Stimulated activated naive CD4-positive, alpha-beta T cell treated with Interleukin-2 at 50 U/mL for 16 hours (primary cell): ENCODE data around the gene NR4A3.
"Not testable (repeated sequence)": the region's sequence is repeated elsewhere in the genome, so short reads cannot be mapped to it uniquely, and the experiment has no call there.

Source experiments
- DNase-seq: peaks from one replicate; lab custom pipeline; 2025; lab: John Stamatoyannopoulos, UW

The NR4A3 gene

DNA sequence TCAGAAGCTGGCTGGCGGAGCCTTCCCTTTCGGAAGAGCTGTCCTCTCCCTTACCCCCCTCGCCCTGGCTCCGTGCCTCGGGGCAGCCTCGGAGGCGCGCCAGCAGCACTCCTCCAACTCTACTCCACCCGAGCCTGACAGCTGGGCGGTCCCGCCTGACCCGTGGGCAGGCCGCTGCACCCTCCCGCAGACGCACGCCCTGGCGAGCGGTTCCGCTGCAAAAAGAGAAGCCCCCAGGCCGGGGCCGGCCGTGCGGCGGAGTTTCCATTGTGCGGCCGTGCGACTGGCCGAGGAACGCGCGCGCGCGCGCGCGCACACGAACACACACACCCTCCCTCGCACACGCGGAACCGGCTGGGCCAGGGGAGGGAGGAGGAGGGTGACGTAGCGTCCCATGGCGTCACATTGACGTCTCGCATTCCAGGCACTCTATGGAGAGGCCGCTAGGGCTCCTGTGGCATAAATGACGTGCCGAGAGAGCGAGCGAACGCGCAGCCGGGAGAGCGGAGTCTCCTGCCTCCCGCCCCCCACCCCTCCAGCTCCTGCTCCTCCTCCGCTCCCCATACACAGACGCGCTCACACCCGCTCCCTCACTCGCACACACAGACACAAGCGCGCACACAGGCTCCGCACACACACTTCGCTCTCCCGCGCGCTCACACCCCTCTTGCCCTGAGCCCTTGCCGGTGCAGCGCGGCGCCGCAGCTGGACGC is at the start of gene NR4A3:
Gene NR4A3, plus strand, starts transcription at position 490 of the 713 bp plus-strand sequence. CDS start 6,158 bp downstream, outside the sequence.
- peak; percentile 80 for DNase-seq

DNA sequence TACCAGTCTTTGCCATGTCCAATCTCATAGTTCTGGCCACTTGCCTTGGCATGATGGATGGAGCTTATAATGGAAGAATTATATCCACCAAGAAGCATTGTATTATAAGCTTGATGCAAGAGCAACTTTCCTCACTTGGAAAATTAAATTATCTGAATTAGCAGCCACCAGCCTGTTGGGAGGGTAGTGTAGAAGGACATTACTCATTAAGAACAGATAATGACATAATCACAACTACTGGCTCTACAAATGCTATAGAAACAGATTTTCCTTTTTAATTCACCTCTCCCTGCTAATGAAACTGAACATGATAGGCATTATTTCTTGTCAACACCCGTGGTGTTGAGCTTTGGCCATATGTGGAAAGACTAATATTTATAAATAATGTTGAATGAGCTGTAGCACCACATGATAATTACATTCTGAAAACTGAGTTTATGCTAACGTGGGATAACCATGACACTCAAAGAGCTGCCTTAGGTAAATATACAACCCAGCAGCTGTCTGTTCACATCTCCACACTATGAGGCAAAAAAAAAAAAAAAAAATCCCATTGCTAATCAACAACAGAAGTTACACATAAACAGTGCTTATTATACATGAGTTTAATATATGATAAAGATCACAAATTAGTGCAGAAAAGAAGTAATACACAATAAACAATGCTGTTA is 48.1 kb upstream of the NR4A3 start:
- DNase-seq = no peak

DNA sequence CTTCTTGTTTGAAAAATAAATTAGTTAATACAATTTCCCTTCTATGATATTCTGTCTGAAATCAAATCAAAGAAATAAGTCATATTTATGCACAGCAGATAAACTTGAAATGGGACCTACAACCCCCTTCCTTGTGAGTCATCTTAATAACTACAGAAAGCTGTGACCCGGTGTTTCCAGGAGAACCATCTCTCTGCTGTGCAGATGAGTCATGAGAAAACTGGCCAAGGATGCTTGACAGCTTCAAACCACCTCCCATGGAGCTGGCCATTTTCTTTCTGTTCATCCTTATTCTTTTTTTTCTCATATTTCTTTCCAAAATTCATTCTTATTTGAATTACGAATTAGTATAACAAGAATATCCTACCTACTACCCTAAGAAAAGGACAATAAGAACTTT is 43.4 kb upstream of the NR4A3 start:
- DNase-seq = no peak

DNA sequence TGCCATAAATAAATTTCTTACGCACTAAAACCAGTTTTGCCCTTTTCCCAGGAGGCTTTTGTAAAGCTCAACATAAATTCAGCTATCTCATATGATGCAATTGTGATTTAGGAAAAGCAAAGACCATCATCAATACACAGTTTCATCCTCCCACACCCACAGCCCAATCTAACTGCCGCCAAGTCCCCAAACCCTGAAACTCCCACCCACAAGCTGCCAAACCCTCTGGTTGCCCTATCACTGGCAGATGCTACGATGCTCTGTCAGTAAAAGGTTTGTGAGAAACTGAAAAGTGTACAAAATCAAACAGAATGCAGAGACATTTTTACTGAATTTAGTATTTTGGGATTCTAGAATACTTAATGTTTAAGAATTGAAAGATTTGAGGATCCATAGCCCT is 42.8 kb upstream of the NR4A3 start:
- no peak for DNase-seq

DNA sequence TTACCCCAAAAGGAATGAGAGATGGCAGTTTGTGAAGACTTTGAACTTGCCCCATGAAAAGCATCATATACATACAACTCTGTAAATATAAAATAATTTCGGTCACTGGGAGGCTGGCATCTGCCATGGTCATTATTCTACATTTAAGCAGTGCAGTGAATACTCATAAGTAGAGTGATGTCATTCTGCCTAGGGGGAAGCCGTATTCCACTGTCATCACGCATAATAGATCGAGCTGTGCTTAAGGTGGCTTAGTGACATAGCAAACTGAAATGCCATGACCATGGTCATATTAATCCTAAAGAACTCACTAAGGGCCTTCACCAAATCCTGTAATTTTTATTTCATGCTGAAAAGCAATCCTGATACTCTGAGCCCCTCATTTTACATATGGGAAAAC is 42.4 kb upstream of the NR4A3 start:
- no peak for DNase-seq

DNA sequence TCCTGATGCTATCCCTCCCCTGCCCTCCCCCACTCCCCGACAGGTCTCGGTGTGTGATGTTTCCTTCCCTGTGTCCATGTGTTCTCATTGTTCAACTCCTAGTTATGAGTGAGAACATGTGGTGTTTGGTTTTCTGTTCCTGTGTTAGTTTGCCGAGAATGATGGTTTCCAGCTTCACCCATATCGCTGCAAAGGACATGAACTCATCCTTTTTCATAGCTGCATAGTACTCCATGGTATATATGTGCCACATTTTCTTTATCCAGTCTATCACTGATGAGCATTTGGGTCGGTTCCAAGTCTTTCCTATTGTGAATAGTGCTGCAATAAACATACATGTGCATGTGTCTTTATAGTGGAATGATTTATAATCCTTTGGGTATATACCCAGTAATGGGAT is 39.3 kb upstream of the NR4A3 start:
- DNase-seq = not testable (repeated sequence)

DNA sequence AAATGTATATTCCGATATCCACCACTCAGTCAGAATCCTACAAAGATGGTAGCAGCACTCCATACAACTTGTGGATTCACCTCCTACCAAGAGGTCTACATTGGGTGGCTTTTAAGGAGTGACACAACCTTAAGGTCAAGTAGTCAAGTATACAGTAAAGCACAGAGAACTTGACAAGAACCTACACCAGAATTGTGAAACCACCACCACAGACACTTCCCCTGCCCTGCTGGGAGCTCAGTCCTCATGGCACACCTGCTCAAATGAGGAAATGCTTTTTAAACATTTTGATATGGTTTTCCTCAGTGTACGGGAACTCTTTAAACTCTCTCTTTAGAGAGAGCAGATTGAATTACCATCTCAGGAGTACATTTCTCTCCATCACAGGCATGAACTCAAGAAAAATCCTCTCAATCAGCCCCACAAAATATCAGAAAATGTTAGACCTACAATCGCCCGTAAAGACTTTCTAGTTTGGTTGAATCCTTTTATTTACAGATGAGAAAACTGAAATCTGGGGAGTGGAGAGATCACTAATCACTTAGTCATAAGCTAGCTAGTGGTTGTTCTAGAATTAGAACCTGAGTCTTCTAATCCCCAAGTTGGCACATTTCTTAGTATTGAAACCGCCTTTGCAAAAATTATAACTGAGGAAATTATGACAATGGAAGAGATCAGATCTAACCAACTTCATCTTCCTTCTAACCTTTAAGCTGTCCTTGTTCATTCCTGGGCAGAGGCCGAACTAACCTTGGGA is 38.5 kb upstream of the NR4A3 start:
- DNase-seq = no peak

DNA sequence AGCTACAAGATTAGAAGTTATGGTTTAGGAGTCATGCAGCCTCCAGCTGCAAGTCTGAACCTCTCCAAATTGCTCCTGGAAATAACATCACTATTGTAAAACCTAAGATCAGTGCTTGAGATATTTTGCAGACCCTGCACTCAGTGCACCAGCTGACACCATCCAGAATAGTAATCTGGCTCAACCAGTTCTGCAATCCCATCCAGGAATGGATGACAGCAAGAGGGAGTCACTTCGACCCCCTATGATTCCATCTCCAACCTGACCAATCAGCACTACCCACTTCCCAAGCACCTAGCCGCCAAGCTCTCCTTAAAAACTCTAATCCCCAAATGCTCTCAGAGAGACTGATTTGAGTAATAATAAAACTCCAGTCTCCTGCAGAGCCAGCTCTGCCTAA is 37.9 kb upstream of the NR4A3 start:
- no peak for DNase-seq

DNA sequence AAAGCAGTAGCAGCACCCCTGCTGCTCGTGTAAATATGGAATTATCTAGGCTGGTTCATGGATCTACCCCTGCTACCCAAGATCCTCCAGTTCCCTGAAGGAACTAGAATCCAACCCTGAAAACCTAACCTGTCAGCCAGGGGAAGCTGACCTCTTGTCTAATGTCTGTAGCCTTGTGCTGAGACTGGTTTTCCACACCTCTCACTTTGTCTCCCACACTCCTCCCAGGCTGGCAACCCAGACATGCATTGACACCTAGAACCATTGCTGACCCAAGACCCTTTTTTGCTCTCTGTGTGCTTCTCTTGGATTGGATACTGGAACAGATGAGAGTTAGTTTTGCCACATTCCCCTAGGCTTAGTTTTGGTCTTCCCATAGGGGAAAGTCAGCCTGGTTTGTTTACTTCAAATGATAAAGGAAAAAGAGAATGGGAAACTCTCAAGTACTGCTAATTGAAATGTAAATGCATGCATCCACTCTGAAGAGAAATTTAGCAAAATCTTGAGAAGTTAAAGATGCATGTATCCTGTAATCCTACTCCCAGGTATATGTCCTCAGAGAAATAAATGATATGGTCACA is 36.6 kb upstream of the NR4A3 start:
- no peak for DNase-seq

DNA sequence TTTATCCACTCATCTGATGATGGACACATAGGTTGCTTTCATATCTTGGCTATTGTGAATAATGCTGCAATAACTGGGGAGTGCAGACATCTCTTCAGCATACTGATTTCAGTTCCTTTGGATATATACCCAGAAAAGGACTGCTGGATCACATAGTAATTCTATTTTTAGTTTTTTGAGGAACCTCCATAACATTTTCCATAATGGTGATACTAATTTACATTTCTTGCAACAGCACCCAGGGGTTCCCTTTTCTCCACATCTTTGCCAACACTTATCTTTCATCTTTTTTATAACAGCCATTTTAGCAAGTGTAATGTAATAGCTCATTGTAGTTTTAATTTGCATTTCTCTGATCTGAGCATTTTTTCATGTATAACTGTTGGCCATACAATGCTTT is 34.1 kb upstream of the NR4A3 start:
- no peak for DNase-seq

DNA sequence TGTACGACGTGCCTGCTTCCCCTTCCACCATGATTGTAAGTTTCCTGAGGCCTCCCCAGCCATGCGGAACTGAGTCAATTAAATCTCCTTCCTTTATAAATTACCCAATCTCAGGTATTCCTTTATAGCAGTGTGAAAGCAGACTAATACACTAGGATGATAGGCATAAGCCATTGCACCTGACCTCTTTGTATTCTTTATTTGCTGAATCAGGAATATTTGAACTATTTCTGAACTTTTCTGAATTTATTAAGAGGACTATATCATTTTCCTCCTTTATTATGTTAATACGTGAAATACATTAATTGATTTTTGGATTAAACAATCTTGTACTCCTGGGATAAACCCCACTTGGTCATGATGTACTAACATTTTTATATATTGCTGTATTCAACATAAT is 28.2 kb upstream of the NR4A3 start:
- no peak for DNase-seq

DNA sequence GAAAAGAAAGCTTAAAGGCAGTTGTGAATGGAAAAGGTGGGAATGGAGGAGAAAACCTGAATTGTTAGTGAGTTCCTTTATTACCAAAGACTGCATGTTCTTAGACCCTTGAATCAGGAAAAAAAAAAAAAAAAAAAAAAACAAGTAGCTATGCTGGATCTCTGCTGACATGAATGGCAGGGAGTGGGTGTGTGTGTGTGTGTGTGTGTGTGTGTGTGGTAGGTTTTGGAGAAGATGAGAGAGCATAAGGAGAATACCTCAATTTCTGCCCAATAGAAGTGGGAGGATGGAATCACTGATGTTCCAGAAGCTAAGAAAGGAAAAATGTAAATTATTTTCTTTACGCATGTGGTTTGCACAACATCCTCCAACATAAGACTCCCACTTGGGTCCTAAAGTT is 25.5 kb upstream of the NR4A3 start:
- DNase-seq = no peak

DNA sequence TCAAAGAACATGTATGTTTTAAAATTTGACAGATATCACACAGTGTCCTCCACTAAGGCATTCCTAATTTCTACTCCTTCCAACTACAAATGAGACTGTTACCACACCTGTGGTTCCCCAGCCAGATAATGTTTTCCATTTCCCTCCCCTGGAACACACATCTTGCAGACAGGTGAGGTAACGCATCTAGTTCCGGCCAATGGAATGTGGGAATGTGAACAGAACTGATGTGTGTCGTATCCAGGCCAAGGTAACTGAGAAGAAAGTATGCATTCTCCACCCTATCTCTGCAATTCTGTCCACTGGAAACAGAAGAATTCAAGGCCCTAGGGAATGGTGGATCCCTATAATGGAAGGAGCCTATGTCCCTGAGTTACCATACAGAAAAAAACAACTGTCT is 19.9 kb upstream of the NR4A3 start:
- no peak for DNase-seq

DNA sequence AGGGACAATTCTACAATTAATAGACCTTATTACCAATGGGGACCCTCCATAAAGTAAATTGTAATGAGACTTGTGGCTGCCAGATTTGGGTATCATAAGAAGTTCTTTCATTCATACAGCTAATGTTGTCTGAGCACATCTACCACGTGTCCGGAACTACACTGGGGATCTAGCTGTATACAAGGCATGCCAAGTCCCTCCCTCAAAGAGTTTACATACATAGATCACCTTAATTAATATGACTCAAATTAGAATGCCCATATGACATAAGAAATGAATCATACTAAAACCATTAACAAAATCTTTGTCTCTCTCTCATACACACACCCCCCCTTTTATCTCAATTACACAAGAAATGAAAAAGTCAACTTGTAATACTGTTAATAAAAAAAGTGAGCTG is 18.0 kb upstream of the NR4A3 start:
- DNase-seq = no peak

DNA sequence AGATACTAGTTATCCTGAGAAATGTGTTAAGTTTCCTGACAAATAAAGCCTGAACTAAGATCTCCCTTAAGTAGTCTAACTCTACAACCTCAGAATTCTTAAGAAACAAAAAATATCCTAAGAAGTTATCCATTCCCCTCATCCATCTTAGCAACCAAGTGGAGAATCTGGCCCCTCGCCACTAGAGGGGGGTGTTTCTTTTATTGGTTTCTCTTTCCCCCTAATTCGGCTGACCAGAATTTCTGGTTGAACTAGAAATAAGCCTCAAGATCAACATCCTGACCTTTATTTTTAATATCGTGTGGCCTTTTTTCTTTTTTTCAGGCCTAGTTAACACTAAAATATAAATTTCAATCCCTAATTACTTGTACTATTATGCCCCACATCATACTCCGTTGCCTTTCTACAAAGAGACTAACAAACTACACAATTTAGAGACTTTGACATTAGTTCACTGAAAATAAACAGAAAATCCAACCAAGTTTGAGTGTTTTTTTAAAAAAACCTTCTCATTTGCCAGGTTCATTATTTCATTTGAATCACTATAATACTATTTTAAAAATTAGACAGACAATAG is 14.3 kb upstream of the NR4A3 start:
- peak; percentile 38 for DNase-seq

DNA sequence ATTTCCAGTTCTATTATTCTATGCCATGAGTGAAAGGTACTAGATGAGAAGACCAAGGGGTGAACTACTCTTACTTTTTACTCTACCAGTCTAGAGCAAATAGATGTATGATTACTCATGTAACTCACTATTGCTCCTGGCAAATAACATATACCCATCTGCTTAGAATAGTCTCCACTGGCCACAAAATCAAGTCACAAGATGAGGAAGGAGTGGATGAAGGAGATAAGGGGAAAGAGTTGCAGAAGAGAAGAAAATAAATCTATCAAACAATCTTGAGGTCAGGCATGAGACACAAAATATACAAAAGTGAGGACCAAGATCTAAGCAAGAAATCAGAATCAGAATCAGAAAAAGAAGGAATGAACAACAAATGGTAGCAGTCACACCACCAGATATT is 13.7 kb upstream of the NR4A3 start:
- no peak for DNase-seq

DNA sequence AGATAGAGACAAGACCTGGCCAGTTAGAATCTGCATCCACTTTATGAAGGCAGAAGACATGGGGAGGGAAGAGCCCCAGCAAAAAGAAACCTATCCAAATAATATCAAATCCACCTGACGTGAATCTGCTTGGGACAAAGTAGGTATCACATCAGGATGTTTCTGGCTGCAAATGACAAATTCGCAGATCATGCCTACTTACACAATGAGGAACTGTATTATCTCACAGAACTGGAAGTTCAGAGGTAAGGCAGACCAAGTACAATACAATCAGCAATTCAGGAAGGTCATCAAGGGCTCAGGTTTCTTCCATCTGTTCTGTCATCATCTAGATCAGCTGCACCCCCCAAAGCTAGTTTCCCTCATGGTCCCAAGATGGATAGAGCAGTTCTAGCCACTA is 13.2 kb upstream of the NR4A3 start:
- DNase-seq = no peak

DNA sequence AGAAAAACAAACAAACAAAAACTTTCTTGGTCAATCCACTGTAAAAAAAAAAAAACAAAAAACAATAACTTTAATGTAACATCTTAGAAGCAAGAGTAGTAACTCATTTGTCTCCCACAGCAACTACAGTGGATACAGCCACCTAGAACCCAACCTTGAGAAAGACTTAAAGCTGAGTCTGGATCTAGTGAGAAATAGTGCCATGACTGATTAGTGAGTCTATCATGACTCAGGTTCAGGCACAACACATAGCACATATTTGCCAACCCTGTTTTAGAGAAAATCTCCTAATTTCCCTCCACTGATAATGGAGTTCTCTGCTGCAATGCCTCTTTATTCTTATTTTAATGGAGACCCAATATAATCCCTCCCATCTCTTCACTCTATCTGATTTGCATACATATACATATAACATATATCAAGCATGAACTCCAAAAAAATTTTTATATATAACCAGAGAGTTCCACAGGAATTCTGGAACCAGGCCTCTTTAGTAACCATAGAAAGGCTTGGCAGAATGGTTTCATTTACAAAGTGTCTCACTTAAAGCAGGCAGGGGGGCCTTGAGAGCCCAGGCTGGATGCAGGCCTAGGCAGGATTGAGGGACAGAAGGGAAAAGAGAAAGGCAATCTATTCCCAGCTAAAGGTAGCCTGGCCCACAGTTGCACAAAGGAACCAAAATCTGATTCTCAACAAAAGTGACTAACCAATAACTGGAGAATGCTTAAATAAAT is 11.9 kb upstream of the NR4A3 start:
- DNase-seq = no peak

DNA sequence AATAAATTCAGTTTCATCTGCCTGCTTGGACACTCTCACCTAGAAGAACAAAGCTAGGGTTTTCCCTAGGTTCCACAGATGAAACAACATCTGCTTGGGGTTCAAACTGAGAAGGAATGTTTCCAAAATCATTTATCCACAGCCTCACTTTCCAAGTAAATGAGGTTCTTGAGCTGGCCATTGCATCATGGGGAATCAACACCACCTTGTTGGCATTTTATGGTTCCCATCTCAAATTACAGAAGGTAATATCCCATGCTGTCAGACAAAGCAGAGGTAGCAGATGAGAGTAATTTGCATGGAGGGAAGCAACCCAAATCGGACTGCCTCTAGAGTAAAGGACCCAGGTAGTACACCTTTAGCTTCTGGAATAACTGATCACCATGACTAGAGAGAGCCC is 10.5 kb upstream of the NR4A3 start:
- DNase-seq = no peak

DNA sequence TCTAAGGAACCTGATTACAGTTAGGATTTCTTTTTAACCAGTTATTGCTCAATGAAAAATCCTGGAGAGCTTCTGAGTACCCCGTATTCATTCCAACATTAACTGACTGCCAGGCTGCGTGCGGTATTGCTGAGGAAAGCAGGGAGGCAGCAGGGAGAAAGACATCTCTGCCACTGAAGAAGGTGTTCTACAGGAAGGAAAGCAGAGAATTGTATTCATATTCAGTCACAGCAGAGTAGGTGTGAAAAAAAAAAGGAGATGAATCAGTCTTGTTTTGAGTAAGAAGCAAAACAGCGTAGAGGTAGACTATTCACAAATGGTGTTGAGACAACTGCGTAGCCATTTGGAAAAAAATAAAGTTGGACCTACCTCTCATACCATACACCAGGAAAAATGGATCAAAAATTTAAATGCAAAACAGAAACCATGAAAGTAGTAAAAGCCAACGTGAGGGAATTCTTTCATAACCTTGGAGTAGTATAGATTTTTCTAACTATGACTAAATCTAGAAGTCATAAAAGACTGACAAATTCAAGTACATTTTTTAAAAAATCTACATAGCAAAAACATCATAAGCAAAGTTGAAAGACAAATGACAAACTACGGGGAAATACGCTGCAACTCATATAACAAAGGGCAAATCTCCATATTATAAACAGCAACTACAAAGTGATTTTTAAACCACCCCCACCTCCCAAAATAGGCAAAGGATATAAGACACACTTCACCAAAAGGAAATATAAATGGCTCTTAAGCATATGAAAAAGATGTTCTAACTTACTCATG is 9.9 kb upstream of the NR4A3 start:
- no peak for DNase-seq

DNA sequence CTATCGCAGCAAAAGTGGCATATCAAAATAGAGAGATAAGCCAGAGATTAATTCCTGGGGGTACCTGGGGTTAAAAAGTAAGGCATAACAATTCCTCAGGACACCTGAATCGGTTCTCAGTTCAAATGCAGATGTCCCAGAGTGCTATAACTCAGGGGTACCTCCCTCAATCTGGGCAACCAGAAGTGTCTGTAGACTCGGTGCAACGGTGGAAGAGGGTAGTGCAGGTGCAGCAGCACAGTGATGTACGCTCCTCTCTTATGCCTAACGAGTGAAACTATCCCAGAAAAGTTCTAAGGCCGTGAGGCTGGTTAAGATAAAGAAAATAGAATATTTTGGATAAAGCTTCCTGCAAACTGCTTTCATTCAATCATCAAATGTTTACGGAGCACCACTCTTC is 7.9 kb upstream of the NR4A3 start:
- no peak for DNase-seq
